HG03439 (cell line): Measurements from ENCODE around the gene FAM168B.

ENCODE experiments used
- ATAC-seq: cut with Tn5 transposase; IDR thresholded peaks from one replicate; pipeline ENCODE4 v1.9.1; 2021; ENCODE audit warnings: mild to moderate bottlenecking, moderate library complexity; ENCODE audit not compliant: unreplicated experiment

The FAM168B gene

GRCh38 chr2:131041402-131042147 lies 51.7 kb downstream of the FAM168B start:
- no peak for ATAC-seq

GRCh38 chr2:131040661-131041401 lies 52.4 kb downstream of the FAM168B start:
- ATAC-seq: no peak

- no peak for ATAC-seq
Observed at GRCh38 chr2:131039908-131040660, 53.2 kb downstream of the FAM168B start.

GRCh38 chr2:131039535-131039907 lies 53.7 kb downstream of the FAM168B start:
- ATAC-seq: no peak

GRCh38 chr2:131039101-131039440 lies 54.2 kb downstream of the FAM168B start:
- no peak for ATAC-seq

GRCh38 chr2:131038258-131039100 lies 54.8 kb downstream of the FAM168B start:
- no peak for ATAC-seq

GRCh38 chr2:131037398-131038257 lies 55.6 kb downstream of the FAM168B start:
- no peak for ATAC-seq

GRCh38 chr2:131036696-131037397 lies 56.4 kb downstream of the FAM168B start:
- no peak for ATAC-seq

- no peak for ATAC-seq
Observed at GRCh38 chr2:131036269-131036668, 57.0 kb downstream of the FAM168B start.

GRCh38 chr2:131035826-131036231 lies 57.4 kb downstream of the FAM168B start:
- no peak for ATAC-seq

GRCh38 chr2:131035112-131035825 lies 58.0 kb downstream of the FAM168B start:
- ATAC-seq: no peak

GRCh38 chr2:131034122-131035051 lies 58.9 kb downstream of the FAM168B start:
- ATAC-seq: no peak

- no peak for ATAC-seq
Observed at GRCh38 chr2:131033786-131034121, 59.5 kb downstream of the FAM168B start.

- no peak for ATAC-seq
Observed at GRCh38 chr2:131032393-131032836, 60.8 kb downstream of the FAM168B start.

- no peak for ATAC-seq
Observed at GRCh38 chr2:131031875-131032274, 61.4 kb downstream of the FAM168B start.

- ATAC-seq: no peak
Observed at GRCh38 chr2:131031431-131031841, 61.8 kb downstream of the FAM168B start.

GRCh38 chr2:131030478-131030971 lies 62.7 kb downstream of the FAM168B start:
- ATAC-seq: no peak
